HEK293T (cell line): ENCODE results near the gene MTHFR.

Source experiments
- BHLHE40 ChIP-seq: fragments of 450-650 bp; IDR thresholded peaks from 2 replicates; pipeline ENCODE4 v1.6.1; 2016; ENCODE audit warnings: mild to moderate bottlenecking, moderate library complexity, borderline replicate concordance
- CTBP1 ChIP-seq: fragments of 450-650 bp; IDR thresholded peaks from 2 replicates; pipeline ENCODE4 v1.6.1; 2016; ENCODE audit warnings: borderline replicate concordance
- ELF4 ChIP-seq: fragments of 450-650 bp; IDR thresholded peaks from 2 replicates; pipeline ENCODE4 v1.6.1; 2017; ENCODE audit warnings: antibody characterized with exemption
- FOXK2 ChIP-seq: fragments of 450-650 bp; IDR thresholded peaks from 2 replicates; pipeline ENCODE4 v1.6.1; 2016; ENCODE audit warnings: mild to moderate bottlenecking
- FOXM1 ChIP-seq: fragments of 450-650 bp; IDR thresholded peaks from 2 replicates; pipeline ENCODE4 v1.6.1; 2017; ENCODE audit warnings: mild to moderate bottlenecking, borderline replicate concordance
- NFRKB ChIP-seq: fragments of 450-650 bp; IDR thresholded peaks from 2 replicates; pipeline ENCODE4 v1.6.1; 2016; ENCODE audit warnings: mild to moderate bottlenecking, moderate library complexity
- SP1 ChIP-seq: fragments of 450-650 bp; IDR thresholded peaks from 2 replicates; pipeline ENCODE4 v1.6.1; 2017
- ZNF384 ChIP-seq: fragments of 450-650 bp; IDR thresholded peaks from 2 replicates; pipeline ENCODE4 v1.6.1; 2016
- TF ChIP-seq, protein P1 (sequence below): fragments of 450-650 bp; IDR thresholded peaks from 2 replicates; pipeline ENCODE4 v1.6.1; 2016

DNA sequence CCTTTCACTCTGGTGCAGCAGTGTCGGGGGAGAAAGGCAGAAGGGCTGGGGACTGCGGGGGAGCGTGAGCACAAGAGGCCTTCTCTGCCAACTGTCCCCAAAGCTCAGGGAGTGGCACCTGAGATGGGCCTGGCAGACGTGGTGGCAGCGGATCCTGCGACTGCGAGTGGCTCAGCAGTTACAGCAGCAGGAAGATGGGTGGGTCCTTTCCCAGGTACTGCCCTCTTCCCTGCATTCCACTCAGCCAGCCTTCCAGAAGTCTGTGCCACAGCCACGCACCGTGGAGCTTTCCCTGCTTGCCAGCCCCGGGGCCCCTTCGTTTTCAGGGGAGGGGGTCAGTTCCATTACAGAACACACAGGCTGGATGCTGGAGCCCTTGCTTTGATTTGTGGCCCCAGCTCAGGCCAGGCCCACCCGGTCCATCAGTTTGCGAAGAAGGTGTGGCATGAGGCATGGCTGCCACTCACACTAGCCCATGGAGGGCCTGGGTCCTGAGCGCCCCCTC, 17.2 kb downstream of the MTHFR start:
- TF ChIP-seq ZNF384 (no peak), BHLHE40 (no peak), FOXK2 (no peak), ELF4 (no peak), FOXM1 (no peak), NFRKB (no peak), SP1 (no peak), CTBP1 (no peak)
- TF ChIP-seq, protein P1, sequence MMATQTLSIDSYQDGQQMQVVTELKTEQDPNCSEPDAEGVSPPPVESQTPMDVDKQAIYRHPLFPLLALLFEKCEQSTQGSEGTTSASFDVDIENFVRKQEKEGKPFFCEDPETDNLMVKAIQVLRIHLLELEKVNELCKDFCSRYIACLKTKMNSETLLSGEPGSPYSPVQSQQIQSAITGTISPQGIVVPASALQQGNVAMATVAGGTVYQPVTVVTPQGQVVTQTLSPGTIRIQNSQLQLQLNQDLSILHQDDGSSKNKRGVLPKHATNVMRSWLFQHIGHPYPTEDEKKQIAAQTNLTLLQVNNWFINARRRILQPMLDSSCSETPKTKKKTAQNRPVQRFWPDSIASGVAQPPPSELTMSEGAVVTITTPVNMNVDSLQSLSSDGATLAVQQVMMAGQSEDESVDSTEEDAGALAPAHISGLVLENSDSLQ = no peak
